ENCODE measurements around the gene SORCS2.

DNA sequence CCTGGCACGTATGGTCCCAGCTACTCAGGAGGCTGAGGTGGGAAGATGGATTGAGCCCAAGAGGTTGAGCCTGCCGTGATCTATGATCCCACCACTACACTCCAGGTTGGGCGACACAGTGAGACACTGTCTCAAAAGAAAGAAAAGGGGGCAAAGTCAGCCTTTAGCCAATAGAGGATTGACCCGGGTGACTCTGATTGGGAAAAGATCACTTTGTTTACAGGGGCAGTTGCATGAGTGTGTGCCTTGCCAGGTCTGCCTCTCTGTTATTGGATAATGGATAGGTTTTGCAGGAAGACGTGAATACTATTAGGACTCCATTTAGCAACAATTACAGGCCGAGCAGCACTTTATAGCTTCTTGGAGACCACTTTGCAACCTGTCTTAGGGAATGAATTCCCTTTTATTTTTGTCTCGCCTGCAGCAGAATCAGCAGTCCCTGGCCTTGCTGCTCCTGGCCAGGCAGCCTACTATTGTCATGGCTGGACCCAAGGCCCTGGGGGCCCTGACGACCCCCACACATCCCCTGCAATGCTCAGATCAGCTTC lies 345.6 kb downstream of the SORCS2 start:
- TF ChIP-seq GATA2 (IDR thresholded peaks at IDR 0.05; ENCODE audit: low read depth, low read length) = no peak
- TF ChIP-seq GATA3 (IDR thresholded peaks at IDR 0.05; ENCODE audit: low read depth, low read length) = no peak

Data from SH-SY5Y (cell line).